HCT116 (cell line): ENCODE data around the gene MACROH2A1. TPM values are rescaled to one million over a fixed set of nuclear protein-coding genes. Genes with fewer than 3 reads are reported as not detected.

Source experiments
- ATAC-seq: fragments of 200-7000 bp; cut with Tn5 transposase; 2 replicates; pipeline ENCODE4 v1.9.1; 2020; ENCODE audit warnings: mild to moderate bottlenecking, moderate library complexity
- BruUV-seq: library from RNA; stranded (reverse); fragments of 400-500 nt; replicated peaks from 2 replicates; lab custom pipeline; 2021; lab: Mats Ljungman, UMichigan
- CTCF ChIA-PET: fragments of 300-600 bp; sonication (Branson Sonifier 250); formaldehyde crosslinking; loops from one replicate; lab custom pipeline; 2021; ENCODE audit warnings: antibody characterized with exemption; lab: Charles Lee
- POLR2A ChIA-PET: fragments of 300-600, 350-600 bp; sonication (Branson Sonifier 250); formaldehyde crosslinking; loops from one replicate; lab custom pipeline; 2021; ENCODE audit warnings: antibody characterized with exemption; lab: Charles Lee
- RAD21 ChIA-PET, 2 experiments: fragments of 300-600 bp; sonication (Branson Sonifier 250); formaldehyde crosslinking; loops; one replicate each; lab custom pipeline; 2023; ENCODE audit warnings: low total read pairs in 2 of 2; ENCODE audit not compliant: uncharacterized antibody in 2 of 2, unreplicated experiment in 2 of 2, low non-redundant PET in 1 of 2; lab: Charles Lee
- DNase-seq: peaks from one replicate; pipeline ENCODE4 v3.0.0-alpha.2; 2010; ENCODE audit warnings: low read depth, low spot score
- H2AFZ ChIP-seq: fragments of 200-600 bp; shearing (Covaris generic), sonication (generic); 2 replicates; pipeline ENCODE4 v1.6.1; 2017; ENCODE audit warnings: low read depth, mixed run types, mixed read lengths, antibody characterized with exemption, low read length; ENCODE audit not compliant: poor library complexity, severe bottlenecking
- H3K27ac ChIP-seq: 2 replicates; pipeline ENCODE4 v1.5.1; 2012; ENCODE audit warnings: low read depth, low read length
- H3K27me3 ChIP-seq: fragments of 200-600 bp; sonication (generic); 2 replicates; pipeline ENCODE4 v1.6.1; 2016; ENCODE audit warnings: mixed run types, low read length, mixed read lengths; ENCODE audit not compliant: insufficient read depth
- H3K36me3 ChIP-seq, 2 experiments: fragments of 200-500 bp in 1 of 2; fragments of 200-600 bp in 1 of 2; sonication (Bioruptor generic) in 1 of 2; sonication (generic) in 1 of 2; 2 replicates each; pipeline versions ENCODE4 v1.5.1 to v1.6.1; 2014 to 2016; ENCODE audit warnings: low read length in 2 of 2, inconsistent platforms in 1 of 2, mixed read lengths in 1 of 2, mixed run types in 1 of 2; ENCODE audit not compliant: insufficient read depth in 2 of 2, control insufficient read depth in 1 of 2
- H3K4me1 ChIP-seq, 2 experiments: fragments of 200-600 bp in 1 of 2; sonication (generic) in 1 of 2; 2 replicates each; pipeline versions ENCODE4 v1.5.1 to v1.6.1; 2012 to 2017; ENCODE audit warnings: low read length in 2 of 2, inconsistent platforms in 1 of 2, mild to moderate bottlenecking in 1 of 2, mixed read lengths in 1 of 2, mixed run types in 1 of 2, moderate library complexity in 1 of 2; ENCODE audit not compliant: insufficient read depth in 2 of 2, control insufficient read depth in 1 of 2
- H3K4me2 ChIP-seq: fragments of 200-600 bp; sonication (generic); 2 replicates; pipeline ENCODE4 v1.6.1; 2017; ENCODE audit warnings: mixed run types, low read length, mixed read lengths
- H3K4me3 ChIP-seq, 2 experiments: fragments of 200-600 bp in 1 of 2; sonication (generic) in 1 of 2; replicated peaks in 1 of 2; 2 replicates each; pipeline ENCODE4 v1.5.1; 2011 to 2016; ENCODE audit warnings: low read length in 2 of 2, control low read depth in 1 of 2, low read depth in 1 of 2, mild to moderate bottlenecking in 1 of 2, mixed read lengths in 1 of 2, mixed run types in 1 of 2
- H3K79me2 ChIP-seq: fragments of 200-600 bp; sonication (generic); 2 replicates; pipeline ENCODE4 v1.6.1; 2017; ENCODE audit warnings: mild to moderate bottlenecking, mixed run types, low read length, moderate library complexity, mixed read lengths; ENCODE audit not compliant: insufficient read depth
- H3K9ac ChIP-seq: fragments of 200-600 bp; sonication (generic); 2 replicates; pipeline ENCODE4 v1.6.1; 2016; ENCODE audit warnings: low read length, mixed read lengths
- H3K9me2 ChIP-seq: fragments of 200-600 bp; sonication (generic), shearing (Covaris generic); 2 replicates; pipeline ENCODE4 v1.6.1; 2017; ENCODE audit warnings: mixed run types, mild to moderate bottlenecking, moderate library complexity; ENCODE audit not compliant: insufficient read depth
- H3K9me3 ChIP-seq, 2 experiments: fragments of 200-500 bp in 1 of 2; fragments of 200-600 bp in 1 of 2; sonication (Bioruptor generic) in 1 of 2; sonication (generic) in 1 of 2; 2 replicates each; pipeline ENCODE4 v1.6.1; 2014 to 2017; ENCODE audit warnings: low read length in 2 of 2, mixed read lengths in 2 of 2, inconsistent platforms in 1 of 2, low read depth in 1 of 2, mild to moderate bottlenecking in 1 of 2, mixed run types in 1 of 2, moderate library complexity in 1 of 2; ENCODE audit not compliant: control insufficient read depth in 1 of 2, insufficient read depth in 1 of 2
- H4K20me1 ChIP-seq: fragments of 200-600 bp; sonication (generic), shearing (Covaris generic); 2 replicates; pipeline ENCODE4 v1.6.1; 2017; ENCODE audit warnings: mixed run types, mild to moderate bottlenecking, moderate library complexity; ENCODE audit not compliant: insufficient read depth
- EZH2 ChIP-seq: fragments of 200-600 bp; sonication (generic); IDR thresholded peaks from 2 replicates; pipeline ENCODE4 v1.6.1; 2017; ENCODE audit warnings: antibody characterized with exemption, mixed run types
- EZH2phosphoT487 ChIP-seq: fragments of 200-600 bp; IDR thresholded peaks from 2 replicates; pipeline ENCODE4 v1.6.1; 2018; ENCODE audit warnings: antibody characterized with exemption, borderline replicate concordance
- JUND ChIP-seq: IDR thresholded peaks from 2 replicates; pipeline ENCODE4 v1.6.1; 2012
- MAX ChIP-seq: IDR thresholded peaks from 2 replicates; pipeline ENCODE4 v1.6.1; 2012
- POLR2A ChIP-seq: IDR thresholded peaks from 2 replicates; pipeline ENCODE4 v1.7.0; 2011; ENCODE audit warnings: borderline replicate concordance; ENCODE audit not compliant: insufficient read depth, insufficient read length; ENCODE audit errors: extremely low read depth
- POLR2AphosphoS5 ChIP-seq: IDR thresholded peaks from 2 replicates; pipeline ENCODE4 v1.6.1; 2011; ENCODE audit warnings: mild to moderate bottlenecking, low read depth, low read length, moderate library complexity
- RAD21 ChIP-seq: IDR thresholded peaks from 2 replicates; pipeline ENCODE4 v1.6.1; 2012; ENCODE audit warnings: low read depth, mild to moderate bottlenecking
- SIN3A ChIP-seq: IDR thresholded peaks from 2 replicates; pipeline ENCODE4 v1.6.1; 2012; ENCODE audit warnings: low read depth
- TCF7L2 ChIP-seq: IDR thresholded peaks from 2 replicates; pipeline ENCODE4 v1.7.0; 2011; ENCODE audit warnings: borderline replicate concordance, inconsistent platforms; ENCODE audit not compliant: insufficient read depth, insufficient read length; ENCODE audit errors: extremely low read depth
- YY1 ChIP-seq: IDR thresholded peaks from 2 replicates; pipeline ENCODE4 v1.6.1; 2011; ENCODE audit warnings: low read length, low read depth, moderate library complexity, mild to moderate bottlenecking; ENCODE audit not compliant: insufficient replicate concordance; ENCODE audit errors: extremely low read depth
- ZBTB33 ChIP-seq: IDR thresholded peaks from 2 replicates; pipeline ENCODE4 v1.6.1; 2011; ENCODE audit warnings: mild to moderate bottlenecking, low read length, moderate library complexity; ENCODE audit not compliant: insufficient replicate concordance; ENCODE audit errors: extremely low read depth
- ZFX ChIP-seq: fragments of 450-650 bp; IDR thresholded peaks from 2 replicates; pipeline ENCODE4 v1.6.1; 2017
- intact Hi-C: fragments of 100-400 bp; cut with micrococcal nuclease; formaldehyde crosslinking; loops from 2 replicates; pipeline ENCODE4 v1.10.0; 2022
- total RNA-seq: library from RNA; stranded (reverse); gene quantifications from one replicate; pipeline ENCODE4 v1.2.1, GENCODE V29; 2021; ENCODE audit not compliant: unreplicated experiment
- TF ChIP-seq, protein P1 (sequence below): IDR thresholded peaks from 2 replicates; pipeline ENCODE4 v1.6.1; 2012; ENCODE audit warnings: low read depth

MACROH2A1 gene
- total RNA-seq, 1 experiment from 2014 or later: 218 TPM

DNA sequence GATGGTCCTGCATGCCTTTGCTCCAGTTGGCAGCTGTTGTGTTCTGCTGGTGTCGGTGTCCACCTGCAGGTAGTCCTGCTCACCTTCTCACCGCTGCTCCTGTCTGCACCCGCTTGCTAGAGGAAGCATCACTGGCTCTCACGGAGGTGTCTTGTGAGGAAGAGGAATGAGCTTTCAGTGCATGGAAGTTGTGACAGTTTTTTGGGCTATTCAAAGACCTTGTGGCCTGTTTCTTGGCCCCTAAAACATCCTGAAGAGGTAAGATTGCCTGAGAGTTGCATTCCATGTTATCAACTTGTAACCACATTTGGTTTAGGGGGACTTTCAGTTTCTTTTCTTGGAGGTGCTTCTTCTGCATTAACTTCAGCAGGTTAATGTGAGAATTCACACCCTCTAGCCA lies 85.6 kb downstream of the MACROH2A1 start:
- ChIA-PET RAD21 (no interaction called here), POLR2A (no interaction called here), CTCF (no interaction called here)
- Histone ChIP-seq H3K4me2 (no peak overlapping the region), H2AFZ (no peak overlapping the region), H3K79me2 (no peaks in the 10 kb centered on the region), H3K27me3 (no peaks in the 10 kb centered on the region), H3K9ac (no peak overlapping the region), H4K20me1 (no peaks in the 10 kb centered on the region), H3K4me1 (peaks cover 0 to 5% of the 10 kb centered on the region in 2 experiments; a peak in 1 of 4 replicates), H3K9me2 (no peaks in the 10 kb centered on the region), H3K4me3 (no peak overlapping the region), H3K27ac (no peak overlapping the region), H3K9me3 (no peaks in the 10 kb centered on the region), H3K36me3 (no peaks in the 10 kb centered on the region)
- intact Hi-C loops: no loop called here
- BruUV-seq: no TSS peak
- ATAC-seq: no peak
- DNase-seq: no peak
- TF ChIP-seq MAX: no peak
- no peak for TF ChIP-seq ZFX
- no peak for TF ChIP-seq RAD21
- TF ChIP-seq TCF7L2: no peak
- no peak for TF ChIP-seq POLR2A
- no peak for TF ChIP-seq YY1
- TF ChIP-seq EZH2phosphoT487: no peak
- TF ChIP-seq SIN3A: no peak
- no peak for TF ChIP-seq JUND

DNA sequence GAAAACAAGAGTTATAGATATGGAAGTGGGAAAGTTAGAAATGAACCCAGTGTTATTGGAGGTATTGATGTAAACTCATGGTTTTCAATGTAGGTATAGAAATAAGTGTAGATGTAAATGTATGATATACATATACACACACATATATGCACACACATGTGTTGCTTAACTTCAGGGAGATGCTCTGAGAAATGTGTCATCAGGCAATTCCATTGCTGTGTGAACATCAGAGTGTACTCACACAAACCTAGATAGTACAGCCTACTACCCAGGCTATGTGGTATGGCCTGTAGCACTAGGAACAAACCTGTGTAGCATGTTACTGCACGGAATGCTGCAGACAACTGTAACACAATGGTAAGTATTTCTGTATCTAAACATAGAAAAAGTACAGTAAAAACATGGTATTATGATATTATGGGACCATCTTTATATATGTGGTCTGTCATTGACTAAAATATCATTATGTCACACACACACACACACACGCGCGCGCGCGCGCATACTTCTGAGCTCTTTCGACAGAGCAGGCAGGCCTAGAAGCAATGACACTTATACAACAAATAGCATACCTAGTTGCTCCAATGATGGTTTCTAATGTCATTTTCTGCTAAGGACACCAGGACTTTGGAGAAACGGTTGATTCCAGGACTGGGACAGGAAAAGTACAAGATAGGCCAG lies 86.6 kb downstream of the MACROH2A1 start:
- Histone ChIP-seq H3K4me1 (peaks cover 0 to 9% of the 10 kb centered on the region in 2 experiments; a peak in 1 of 4 replicates), H3K9me3 (no peaks in the 10 kb centered on the region), H3K27ac (no peak overlapping the region), H3K9ac (no peak overlapping the region), H3K36me3 (no peaks in the 10 kb centered on the region), H3K79me2 (no peaks in the 10 kb centered on the region), H3K4me2 (no peak overlapping the region), H3K9me2 (no peaks in the 10 kb centered on the region), H3K4me3 (no peak overlapping the region), H2AFZ (no peak overlapping the region), H3K27me3 (no peaks in the 10 kb centered on the region), H4K20me1 (no peaks in the 10 kb centered on the region)
- ChIA-PET CTCF (no interaction called here), RAD21 (no interaction called here), POLR2A (no interaction called here)
- no peak for ATAC-seq
- no TSS peak for BruUV-seq
- DNase-seq: no peak
- intact Hi-C loops: no loop called here
- TF ChIP-seq POLR2A: no peak
- no peak for TF ChIP-seq TCF7L2
- no peak for TF ChIP-seq ZBTB33
- TF ChIP-seq RAD21: no peak
- no peak for TF ChIP-seq SIN3A
- no peak for TF ChIP-seq POLR2AphosphoS5
- TF ChIP-seq EZH2: no peak
- TF ChIP-seq, protein P1, sequence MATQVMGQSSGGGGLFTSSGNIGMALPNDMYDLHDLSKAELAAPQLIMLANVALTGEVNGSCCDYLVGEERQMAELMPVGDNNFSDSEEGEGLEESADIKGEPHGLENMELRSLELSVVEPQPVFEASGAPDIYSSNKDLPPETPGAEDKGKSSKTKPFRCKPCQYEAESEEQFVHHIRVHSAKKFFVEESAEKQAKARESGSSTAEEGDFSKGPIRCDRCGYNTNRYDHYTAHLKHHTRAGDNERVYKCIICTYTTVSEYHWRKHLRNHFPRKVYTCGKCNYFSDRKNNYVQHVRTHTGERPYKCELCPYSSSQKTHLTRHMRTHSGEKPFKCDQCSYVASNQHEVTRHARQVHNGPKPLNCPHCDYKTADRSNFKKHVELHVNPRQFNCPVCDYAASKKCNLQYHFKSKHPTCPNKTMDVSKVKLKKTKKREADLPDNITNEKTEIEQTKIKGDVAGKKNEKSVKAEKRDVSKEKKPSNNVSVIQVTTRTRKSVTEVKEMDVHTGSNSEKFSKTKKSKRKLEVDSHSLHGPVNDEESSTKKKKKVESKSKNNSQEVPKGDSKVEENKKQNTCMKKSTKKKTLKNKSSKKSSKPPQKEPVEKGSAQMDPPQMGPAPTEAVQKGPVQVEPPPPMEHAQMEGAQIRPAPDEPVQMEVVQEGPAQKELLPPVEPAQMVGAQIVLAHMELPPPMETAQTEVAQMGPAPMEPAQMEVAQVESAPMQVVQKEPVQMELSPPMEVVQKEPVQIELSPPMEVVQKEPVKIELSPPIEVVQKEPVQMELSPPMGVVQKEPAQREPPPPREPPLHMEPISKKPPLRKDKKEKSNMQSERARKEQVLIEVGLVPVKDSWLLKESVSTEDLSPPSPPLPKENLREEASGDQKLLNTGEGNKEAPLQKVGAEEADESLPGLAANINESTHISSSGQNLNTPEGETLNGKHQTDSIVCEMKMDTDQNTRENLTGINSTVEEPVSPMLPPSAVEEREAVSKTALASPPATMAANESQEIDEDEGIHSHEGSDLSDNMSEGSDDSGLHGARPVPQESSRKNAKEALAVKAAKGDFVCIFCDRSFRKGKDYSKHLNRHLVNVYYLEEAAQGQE: no peak
- TF ChIP-seq MAX: no peak
